Measurements from ENCODE around the gene ABI3.

The ABI3 gene

DNA sequence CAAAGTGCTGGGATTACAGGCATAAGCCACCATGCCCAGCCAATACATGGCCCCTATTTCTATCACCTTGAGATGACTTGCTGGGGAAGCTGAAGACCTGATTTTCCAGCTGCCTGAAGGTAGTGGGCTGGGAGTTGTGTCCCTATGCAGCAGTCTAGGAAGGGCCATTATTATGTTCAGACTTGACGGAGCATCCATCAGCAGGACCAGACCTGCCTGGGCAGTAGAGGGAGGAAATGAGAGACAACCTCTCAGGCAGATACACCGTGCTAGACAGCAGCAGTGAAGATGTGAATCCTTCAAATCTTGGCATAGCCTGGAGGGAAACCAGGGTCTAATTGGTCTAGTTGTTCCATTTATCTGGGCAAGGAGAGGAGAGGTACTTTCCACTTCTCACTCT is 55.7 kb downstream of the ABI3 start:
- DNase-seq (ENCODE audit: low spot score): no peak
- TF ChIP-seq, protein P1, sequence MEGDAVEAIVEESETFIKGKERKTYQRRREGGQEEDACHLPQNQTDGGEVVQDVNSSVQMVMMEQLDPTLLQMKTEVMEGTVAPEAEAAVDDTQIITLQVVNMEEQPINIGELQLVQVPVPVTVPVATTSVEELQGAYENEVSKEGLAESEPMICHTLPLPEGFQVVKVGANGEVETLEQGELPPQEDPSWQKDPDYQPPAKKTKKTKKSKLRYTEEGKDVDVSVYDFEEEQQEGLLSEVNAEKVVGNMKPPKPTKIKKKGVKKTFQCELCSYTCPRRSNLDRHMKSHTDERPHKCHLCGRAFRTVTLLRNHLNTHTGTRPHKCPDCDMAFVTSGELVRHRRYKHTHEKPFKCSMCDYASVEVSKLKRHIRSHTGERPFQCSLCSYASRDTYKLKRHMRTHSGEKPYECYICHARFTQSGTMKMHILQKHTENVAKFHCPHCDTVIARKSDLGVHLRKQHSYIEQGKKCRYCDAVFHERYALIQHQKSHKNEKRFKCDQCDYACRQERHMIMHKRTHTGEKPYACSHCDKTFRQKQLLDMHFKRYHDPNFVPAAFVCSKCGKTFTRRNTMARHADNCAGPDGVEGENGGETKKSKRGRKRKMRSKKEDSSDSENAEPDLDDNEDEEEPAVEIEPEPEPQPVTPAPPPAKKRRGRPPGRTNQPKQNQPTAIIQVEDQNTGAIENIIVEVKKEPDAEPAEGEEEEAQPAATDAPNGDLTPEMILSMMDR (IDR thresholded peaks at IDR 0.05): no peak
- no peak overlapping the region for H3K27ac ChIP-seq
- no peak overlapping the region for H3K4me3 ChIP-seq

DNA sequence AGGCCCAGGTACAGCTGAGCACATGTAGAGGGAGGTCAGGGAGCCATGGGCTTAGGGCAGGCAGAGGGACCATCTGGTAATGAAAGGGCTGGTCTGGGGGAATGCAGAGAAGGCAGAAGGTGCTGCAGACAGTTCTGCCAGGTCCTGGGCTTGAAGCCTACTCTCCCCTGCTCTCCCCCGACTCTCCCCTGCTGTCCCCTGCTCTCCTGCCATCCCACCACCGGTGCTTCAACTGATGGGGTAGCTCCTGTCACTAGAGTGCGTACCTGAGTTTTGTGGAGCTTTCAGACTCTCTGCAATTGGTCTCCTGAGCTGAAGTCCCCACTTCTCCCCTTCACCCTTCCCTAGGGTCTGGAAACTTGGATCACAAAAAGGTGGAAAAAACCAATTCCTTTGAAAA is 57.4 kb downstream of the ABI3 start:
- H3K4me3 ChIP-seq: no peak overlapping the region
- TF ChIP-seq, protein P1 (IDR thresholded peaks at IDR 0.05): no peak
- no peak overlapping the region for H3K27ac ChIP-seq
- no peak for DNase-seq (ENCODE audit: low spot score)

DNA sequence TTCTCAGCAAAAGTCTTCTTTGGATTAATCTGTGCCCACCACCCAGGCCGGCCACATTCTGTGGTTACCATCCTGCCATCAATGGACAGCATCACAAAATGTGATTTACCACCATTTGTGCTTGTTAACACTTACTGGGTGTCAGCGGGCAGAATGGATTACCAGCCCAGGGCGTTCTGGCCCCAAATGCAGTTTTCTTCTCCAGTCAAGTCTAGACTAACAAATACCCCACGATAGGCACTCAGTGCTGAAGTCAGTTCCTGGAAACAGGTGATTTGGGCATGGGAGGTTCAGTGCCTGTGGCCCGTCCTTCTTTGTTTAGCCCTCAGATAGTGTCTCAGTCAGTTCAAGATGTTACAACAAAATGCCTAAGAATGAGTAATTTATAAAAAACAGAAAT is 58.8 kb downstream of the ABI3 start:
- H3K4me3 ChIP-seq: no peak overlapping the region
- TF ChIP-seq, protein P1 (IDR thresholded peaks at IDR 0.05): no peak
- DNase-seq (ENCODE audit: low spot score): no peak
- H3K27ac ChIP-seq: no peak overlapping the region
